ENCODE measurements around the gene FERMT2.

DNA sequence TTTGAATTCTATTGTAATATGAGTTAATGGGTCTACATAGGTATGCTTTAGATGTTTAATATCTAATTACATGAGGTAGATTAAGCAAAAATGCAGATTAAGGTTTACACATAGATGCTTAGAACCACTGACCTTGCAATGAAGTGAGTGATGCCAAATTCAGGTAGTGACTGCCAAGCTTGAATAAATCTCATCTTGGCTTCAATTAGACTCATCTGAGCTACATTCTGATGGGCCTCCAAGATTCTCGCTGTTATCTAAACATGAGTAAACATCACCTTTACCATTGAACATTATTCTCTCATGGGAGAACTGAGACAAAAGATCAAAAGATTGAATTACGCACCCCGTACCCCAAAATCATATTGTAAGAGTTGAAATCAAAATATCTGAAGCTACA lies 90.6 kb downstream of the FERMT2 start:
- TF ChIP-seq, protein P1, sequence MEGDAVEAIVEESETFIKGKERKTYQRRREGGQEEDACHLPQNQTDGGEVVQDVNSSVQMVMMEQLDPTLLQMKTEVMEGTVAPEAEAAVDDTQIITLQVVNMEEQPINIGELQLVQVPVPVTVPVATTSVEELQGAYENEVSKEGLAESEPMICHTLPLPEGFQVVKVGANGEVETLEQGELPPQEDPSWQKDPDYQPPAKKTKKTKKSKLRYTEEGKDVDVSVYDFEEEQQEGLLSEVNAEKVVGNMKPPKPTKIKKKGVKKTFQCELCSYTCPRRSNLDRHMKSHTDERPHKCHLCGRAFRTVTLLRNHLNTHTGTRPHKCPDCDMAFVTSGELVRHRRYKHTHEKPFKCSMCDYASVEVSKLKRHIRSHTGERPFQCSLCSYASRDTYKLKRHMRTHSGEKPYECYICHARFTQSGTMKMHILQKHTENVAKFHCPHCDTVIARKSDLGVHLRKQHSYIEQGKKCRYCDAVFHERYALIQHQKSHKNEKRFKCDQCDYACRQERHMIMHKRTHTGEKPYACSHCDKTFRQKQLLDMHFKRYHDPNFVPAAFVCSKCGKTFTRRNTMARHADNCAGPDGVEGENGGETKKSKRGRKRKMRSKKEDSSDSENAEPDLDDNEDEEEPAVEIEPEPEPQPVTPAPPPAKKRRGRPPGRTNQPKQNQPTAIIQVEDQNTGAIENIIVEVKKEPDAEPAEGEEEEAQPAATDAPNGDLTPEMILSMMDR (IDR thresholded peaks at IDR 0.05): no peak
- TF ChIP-seq EZH2 (IDR thresholded peaks at IDR 0.05): no peak

Data from neural progenitor cell (in vitro differentiated cells).